Medulla oblongata (tissue), 1 donor: ENCODE data around the gene HSPB9.
A peak's percentile ranks its signal among the peaks of the same experiment; 100 is the strongest.
"Not testable (repeated sequence)": the region's sequence is repeated elsewhere in the genome, so short reads cannot be mapped to it uniquely, and the experiment has no call there.

Experiments used
- DNase-seq: peaks from one replicate; pipeline ENCODE4 v3.0.0-alpha.2; 2015; ENCODE audit errors: extremely low spot score

Gene HSPB9

DNA sequence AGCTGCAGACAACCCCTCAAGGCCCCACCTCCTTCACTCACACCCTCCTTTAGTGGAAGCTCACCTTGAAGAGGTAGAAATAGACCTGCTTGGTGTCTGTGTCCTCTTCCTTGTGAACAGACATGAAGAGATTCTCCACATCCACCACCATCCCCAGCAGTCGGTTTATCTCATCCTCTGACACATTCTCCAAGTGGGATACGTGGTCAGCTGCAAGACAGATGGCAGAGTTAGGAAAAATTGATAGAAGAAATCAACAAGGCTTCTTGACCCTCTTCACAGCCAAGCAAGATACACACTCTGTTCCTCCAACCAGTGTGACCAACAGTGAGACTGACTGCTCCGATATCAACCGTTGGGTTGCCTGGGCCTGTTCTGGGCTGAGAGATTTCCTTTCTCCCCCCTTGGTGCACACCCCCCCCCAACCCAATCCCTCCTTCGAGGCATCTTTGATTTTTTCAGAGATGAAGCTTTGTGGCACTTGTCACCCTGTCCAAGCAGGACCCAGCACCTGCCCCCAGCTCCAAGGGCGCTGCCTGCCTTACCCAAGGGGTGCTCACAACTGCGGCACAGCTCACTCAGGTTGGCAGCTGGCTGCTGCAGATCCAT is 2.3 kb upstream of the HSPB9 start:
- no peak for DNase-seq

- peak; percentile 93 for DNase-seq
Measured at GRCh38 chr17:42120770-42121769, 1.5 kb upstream of the HSPB9 start, which contains the start of gene KAT2A. Gene KAT2A (minus strand): TSS chr17:42121367. CDS start chr17:42121304, 63 bp downstream.

- no peak for DNase-seq
Measured at GRCh38 chr17:42124256-42124655, 1.7 kb downstream of the HSPB9 start.

GRCh38 chr17:42125565-42125964 is 3.0 kb downstream of the HSPB9 start:
- no peak for DNase-seq

GRCh38 chr17:42126836-42127235 is 4.2 kb downstream of the HSPB9 start:
- DNase-seq = no peak

DNA sequence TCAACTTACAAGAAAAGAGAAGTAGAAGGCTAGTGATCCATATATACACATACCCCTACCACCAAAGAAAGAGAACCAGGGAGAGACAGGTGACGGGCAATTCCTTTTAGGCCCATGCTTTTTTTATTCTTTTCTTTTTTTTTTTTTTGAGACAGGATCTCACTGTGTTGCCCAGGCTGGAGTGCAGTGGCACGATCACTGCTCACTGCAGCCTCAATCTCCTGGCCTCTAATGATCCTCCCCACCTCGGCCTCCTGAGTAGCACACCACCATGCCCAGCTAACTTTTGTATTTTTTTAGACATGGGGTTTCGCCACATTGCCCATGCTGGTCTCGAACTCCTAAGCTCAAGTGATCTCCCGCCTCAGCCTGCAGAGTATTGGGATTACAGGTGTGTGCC is 4.8 kb downstream of the HSPB9 start:
- no peak for DNase-seq

DNA sequence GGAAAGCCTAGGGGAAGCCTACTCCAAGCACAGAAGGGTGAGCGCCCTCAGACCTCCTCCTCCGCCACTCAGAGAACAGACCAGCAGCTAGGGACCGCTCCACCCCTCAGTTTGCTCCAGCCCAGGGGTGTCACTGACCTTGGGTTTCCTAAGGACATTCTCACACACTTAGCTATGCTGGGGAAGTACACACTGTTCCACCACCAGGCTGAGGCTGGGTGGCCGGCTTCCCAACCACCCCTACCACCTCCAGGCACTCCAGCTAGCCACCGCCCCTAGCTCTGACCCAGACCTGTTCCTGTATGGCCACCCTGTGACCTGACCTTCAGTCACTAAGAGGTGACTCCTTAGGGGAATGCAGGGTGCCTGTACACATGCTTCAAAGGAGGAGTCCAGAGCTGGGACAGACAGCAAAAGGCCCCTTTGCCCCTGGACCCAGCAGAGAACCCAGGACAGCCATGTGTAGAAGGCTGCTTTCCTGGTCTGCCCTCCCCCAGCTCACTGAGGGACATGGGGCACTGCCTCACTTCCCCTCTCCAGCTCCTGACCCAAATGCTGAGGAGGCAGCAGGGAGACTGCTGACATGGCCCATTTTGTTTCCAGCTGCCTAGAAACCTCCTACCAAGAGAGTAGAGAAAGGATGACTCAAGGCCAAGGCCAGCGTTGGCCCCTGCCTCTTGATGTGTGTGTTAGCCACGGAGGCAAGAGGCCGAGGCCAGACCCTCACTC is 6.7 kb downstream of the HSPB9 start:
- no peak for DNase-seq

GRCh38 chr17:42130310-42130936 is 7.8 kb downstream of the HSPB9 start:
- DNase-seq = no peak

DNA sequence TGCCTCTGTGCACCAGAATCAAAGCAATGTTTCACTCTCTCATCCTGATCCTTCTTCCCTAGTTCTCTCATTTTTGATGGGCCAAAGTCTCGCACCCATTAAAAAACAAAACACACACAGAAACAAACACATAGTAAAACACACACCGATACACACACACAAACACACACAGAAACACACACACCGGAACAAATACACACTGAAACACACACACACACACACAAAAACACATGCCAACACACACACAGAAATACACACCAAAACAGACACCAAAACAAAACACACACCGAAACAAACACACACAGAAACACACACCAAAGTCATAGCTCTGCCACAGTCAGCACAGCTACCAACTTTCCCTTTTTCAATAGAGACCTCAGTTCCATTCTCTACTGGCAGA is 8.6 kb downstream of the HSPB9 start:
- DNase-seq = no peak

- DNase-seq = peak; percentile 42
Measured at GRCh38 chr17:42131981-42132432, 9.4 kb downstream of the HSPB9 start.

- DNase-seq = peak; percentile 90
Measured at GRCh38 chr17:42132941-42133340, 10.3 kb downstream of the HSPB9 start.

- no peak for DNase-seq
Measured at GRCh38 chr17:42133461-42134041, 10.9 kb downstream of the HSPB9 start.

DNA sequence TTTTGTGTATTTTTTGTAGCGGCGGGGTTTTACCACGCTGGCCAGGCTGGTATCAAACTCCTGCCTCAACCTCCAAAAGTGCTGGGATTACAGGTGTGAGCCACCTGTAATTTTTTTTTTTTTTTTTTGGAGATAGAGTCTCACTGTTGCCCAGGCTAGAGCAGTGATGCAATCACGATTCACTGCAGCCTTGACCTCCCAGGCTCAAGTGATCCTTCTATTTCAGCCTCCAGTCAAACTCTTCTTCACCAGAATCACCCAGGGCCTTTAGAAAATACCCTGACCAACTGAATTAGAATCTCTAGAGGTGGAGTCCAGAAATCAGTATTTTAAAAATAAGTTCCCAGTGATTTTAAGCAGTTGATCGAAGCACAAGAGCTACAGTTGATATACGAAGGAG is 12.5 kb downstream of the HSPB9 start:
- no peak for DNase-seq

- DNase-seq = peak; percentile 64
Measured at GRCh38 chr17:42135664-42136653, 13.4 kb downstream of the HSPB9 start.

DNA sequence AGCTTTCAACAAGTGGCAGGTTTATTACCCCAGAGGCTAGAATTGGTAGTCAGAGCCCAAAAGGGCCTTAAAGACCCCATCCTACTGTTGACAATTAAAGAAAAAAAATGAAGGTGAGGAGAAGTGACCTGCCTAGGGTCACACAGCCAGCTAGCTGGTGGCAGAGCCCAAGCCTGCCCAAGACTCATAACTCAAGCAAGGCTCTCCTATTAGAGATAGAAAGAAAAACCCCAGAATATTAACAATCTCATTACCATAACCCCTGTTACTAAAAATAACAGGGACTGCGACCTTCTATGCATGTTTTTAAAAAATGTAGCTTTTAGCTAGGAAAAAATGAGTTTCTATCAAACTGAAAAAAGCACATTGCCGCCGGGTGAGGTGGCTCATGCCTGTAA is 14.0 kb downstream of the HSPB9 start:
- DNase-seq = no peak

- no peak for DNase-seq
Measured at GRCh38 chr17:42138749-42139492, 16.3 kb downstream of the HSPB9 start.

GRCh38 chr17:42140690-42141089 is 18.1 kb downstream of the HSPB9 start:
- not testable (repeated sequence) for DNase-seq

DNA sequence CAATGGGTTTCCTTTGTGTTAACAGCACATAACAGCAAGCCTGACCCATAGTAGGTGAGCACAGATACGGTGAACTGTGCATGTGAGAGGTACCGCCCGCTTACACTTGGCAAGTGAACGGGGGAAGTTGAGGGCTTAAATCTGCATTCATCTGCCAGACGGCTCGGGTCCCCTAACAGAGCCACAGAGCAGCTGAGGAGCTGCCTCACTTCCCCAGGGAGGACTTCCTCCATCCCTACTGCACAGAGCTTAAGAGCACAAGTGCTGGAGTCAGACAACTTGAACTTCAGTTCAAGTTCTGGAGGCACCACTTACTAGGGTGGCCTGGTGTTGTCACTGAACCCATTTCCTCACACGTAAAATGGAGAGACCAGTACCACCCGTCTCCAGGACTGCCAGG is 18.8 kb downstream of the HSPB9 start:
- no peak for DNase-seq

- DNase-seq = peak; percentile 56
Measured at GRCh38 chr17:42142371-42142896, 19.8 kb downstream of the HSPB9 start.
